MM.1S (cell line): ENCODE data around the gene TSSK3.

Experiments used
- EZH2 ChIP-seq: fragments of 300-600 bp; sonication (generic); optimal IDR thresholded peaks from 2 replicates; pipeline ENCODE3; 2017; ENCODE audit warnings: low read depth, mild to moderate bottlenecking, antibody characterized with exemption, low read length, mixed read lengths
- TF ChIP-seq, protein P1 (sequence below): fragments of 300-600 bp; sonication (generic); IDR thresholded peaks from 2 replicates; pipeline ENCODE4 v1.5.1; 2016; ENCODE audit warnings: antibody characterized with exemption, low read length, mixed read lengths

DNA sequence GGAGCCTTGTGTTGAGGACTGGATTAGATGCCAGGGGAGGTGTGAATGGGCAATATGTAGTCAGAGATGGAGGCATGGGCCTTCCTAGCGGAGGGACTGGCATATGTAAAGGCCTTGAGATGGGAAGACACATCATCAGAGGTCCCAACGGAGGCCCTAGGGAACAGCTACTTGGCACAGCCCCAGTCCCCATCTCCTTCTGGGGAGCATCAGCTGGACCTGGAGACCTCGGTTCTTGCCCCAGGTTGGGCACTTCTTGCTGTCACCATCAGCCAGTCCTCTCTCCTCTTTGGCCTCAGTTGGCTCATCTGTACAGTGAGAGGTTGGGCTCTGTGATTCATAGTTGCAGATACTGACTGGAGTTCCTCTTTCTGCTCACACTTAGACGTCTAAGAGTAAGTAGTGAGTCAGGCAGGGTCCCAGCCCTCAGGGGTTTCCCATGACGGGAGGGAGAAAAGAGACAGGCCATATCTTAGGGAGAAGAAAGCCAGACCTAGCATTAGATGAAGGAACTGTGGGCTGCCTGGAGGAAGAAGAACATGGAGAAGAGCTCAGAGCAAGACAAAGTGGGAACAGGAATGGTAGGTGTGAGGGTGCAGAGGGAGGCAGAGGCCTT, 22.9 kb upstream of the TSSK3 start:
- TF ChIP-seq, protein P1, sequence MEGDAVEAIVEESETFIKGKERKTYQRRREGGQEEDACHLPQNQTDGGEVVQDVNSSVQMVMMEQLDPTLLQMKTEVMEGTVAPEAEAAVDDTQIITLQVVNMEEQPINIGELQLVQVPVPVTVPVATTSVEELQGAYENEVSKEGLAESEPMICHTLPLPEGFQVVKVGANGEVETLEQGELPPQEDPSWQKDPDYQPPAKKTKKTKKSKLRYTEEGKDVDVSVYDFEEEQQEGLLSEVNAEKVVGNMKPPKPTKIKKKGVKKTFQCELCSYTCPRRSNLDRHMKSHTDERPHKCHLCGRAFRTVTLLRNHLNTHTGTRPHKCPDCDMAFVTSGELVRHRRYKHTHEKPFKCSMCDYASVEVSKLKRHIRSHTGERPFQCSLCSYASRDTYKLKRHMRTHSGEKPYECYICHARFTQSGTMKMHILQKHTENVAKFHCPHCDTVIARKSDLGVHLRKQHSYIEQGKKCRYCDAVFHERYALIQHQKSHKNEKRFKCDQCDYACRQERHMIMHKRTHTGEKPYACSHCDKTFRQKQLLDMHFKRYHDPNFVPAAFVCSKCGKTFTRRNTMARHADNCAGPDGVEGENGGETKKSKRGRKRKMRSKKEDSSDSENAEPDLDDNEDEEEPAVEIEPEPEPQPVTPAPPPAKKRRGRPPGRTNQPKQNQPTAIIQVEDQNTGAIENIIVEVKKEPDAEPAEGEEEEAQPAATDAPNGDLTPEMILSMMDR: no peak
- TF ChIP-seq EZH2: no peak
